Vagina (tissue), 2 donors: ENCODE results near the gene UCHL1.

Experiments
- POLR2A ChIP-seq, 2 donors: fragments of 450-650 bp; IDR thresholded peaks; one replicate each; pipeline ENCODE4 v1.6.1; 2017; ENCODE audit warnings: antibody characterized with exemption in 2 of 2, mild to moderate bottlenecking in 2 of 2, moderate library complexity in 2 of 2
- POLR2AphosphoS5 ChIP-seq, 2 donors: sonication (generic); formaldehyde crosslinking; IDR thresholded peaks; one replicate each; pipeline ENCODE4 v1.9.0; 2017; ENCODE audit warnings: antibody characterized with exemption in 2 of 2, mild to moderate bottlenecking in 2 of 2, low read depth in 1 of 2; ENCODE audit not compliant: insufficient read depth in 1 of 2

- TF ChIP-seq POLR2A (IDR thresholded peaks at IDR 0.05) (no peak), POLR2AphosphoS5 (IDR thresholded peaks at IDR 0.05; ENCODE audit: insufficient read depth in 1 of 2, low read depth in 1 of 2) (no peak)
Measured at GRCh38 chr4:41236508-41236907, 20.2 kb upstream of the UCHL1 start.
